Activated naive CD4-positive, alpha-beta T cell treated with anti-CD3 and anti-CD28 coated beads for 36 hours (primary cell): ENCODE data around the gene MBD5. TPM values are rescaled to one million over a fixed set of nuclear protein-coding genes. Genes with fewer than 3 reads are reported as not detected.

ENCODE experiments used
- CTCF ChIA-PET: fragments of 350-600 bp; sonication (Branson Sonifier 250); formaldehyde crosslinking; loops from one replicate; lab custom pipeline; 2021; ENCODE audit warnings: antibody characterized with exemption; lab: Charles Lee
- DNase-seq: peaks from one replicate; pipeline ENCODE4 v3.0.0-alpha.2; 2020
- H3K27ac Mint-ChIP-seq: one replicate; pipeline ENCODE4 v1.8.0; 2021; ENCODE audit warnings: mild to moderate bottlenecking, mixed read lengths
- H3K27me3 Mint-ChIP-seq: one replicate; pipeline ENCODE4 v1.8.0; 2021; ENCODE audit warnings: low read depth, mixed read lengths
- H3K36me3 Mint-ChIP-seq: one replicate; pipeline ENCODE4 v1.8.0; 2021; ENCODE audit warnings: low read depth, mixed read lengths
- H3K4me1 Mint-ChIP-seq: one replicate; pipeline ENCODE4 v1.8.0; 2021; ENCODE audit warnings: low read depth, mixed read lengths
- H3K4me3 Mint-ChIP-seq: one replicate; pipeline ENCODE4 v1.8.0; 2021; ENCODE audit warnings: mild to moderate bottlenecking, moderate library complexity, mixed read lengths
- H3K9me3 Mint-ChIP-seq: one replicate; pipeline ENCODE4 v1.8.0; 2021; ENCODE audit warnings: mixed read lengths
- intact Hi-C: fragments of 100-400 bp; cut with micrococcal nuclease; formaldehyde crosslinking; loops from one replicate; pipeline ENCODE4 v1.15.1; 2023
- total RNA-seq, 2 experiments: library from RNA; stranded (reverse); gene quantifications; one replicate each; pipeline ENCODE4 v1.2.3, GENCODE V29; 2021

The MBD5 gene
- total RNA-seq, 2 experiments from 2014 or later: 19.6 to 20.2 TPM

DNA sequence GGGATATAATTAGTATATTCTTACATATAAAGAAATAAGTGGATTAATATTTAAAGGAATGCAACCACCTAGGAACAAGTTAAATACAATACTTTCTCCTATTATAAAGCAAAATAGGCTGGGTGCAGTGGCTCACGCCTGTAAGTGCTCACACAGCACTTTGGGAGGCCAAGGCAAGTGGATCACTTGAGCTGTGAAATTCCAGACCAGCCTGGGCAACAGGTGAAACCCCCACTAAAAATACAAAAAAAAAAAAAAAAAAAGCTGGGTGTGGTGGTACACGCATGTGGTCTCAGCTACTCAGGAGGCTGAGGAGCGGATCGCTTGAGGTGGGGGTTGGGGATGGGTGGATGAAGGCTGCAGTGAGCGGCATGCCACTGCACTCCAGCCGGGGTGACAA lies 337.5 kb downstream of the MBD5 start:
- DNase-seq: no peak
- no peaks in the 10 kb centered on the region for H3K4me1 Mint-ChIP-seq
- H3K36me3 Mint-ChIP-seq: peaks cover 25% of the 10 kb centered on the region
- CTCF ChIA-PET: interaction anchor here (0.6 kb wide), 1 partner anchor 827 kb away, joined by 5 read pairs; no protein-coding TSS in a partner anchor
- H3K9me3 Mint-ChIP-seq: peaks cover 12% of the 10 kb centered on the region
- no peak overlapping the region for H3K4me3 Mint-ChIP-seq
- no peak overlapping the region for H3K27ac Mint-ChIP-seq
- H3K27me3 Mint-ChIP-seq: no peaks in the 10 kb centered on the region
- intact Hi-C loops: no loop called here

DNA sequence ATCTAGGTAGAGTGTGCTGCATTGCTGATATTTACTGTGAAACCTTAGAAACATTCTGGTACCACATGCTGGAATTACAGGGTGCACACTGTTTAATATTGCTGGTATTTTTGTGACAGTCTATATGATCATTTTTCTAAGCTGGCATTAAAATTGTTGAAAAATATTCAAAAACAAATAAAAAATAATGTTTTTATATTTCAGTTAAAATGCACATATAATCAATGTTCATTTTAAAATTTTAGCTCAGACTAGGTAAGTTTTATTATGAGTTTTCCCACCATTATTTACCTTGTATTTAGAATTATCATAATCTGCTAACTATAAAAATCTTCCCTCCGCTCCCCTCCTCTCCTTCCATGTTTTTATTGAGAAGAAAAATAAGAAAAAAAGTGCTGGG lies 339.8 kb downstream of the MBD5 start:
- Mint-ChIP-seq H3K27ac (no peak overlapping the region), H3K36me3 (peaks cover 12% of the 10 kb centered on the region), H3K27me3 (no peaks in the 10 kb centered on the region), H3K9me3 (peaks cover 6% of the 10 kb centered on the region), H3K4me3 (no peak overlapping the region), H3K4me1 (no peaks in the 10 kb centered on the region)
- CTCF ChIA-PET: no interaction called here
- intact Hi-C loops: no loop called here
- no peak for DNase-seq

GRCh38 chr2:148362144-148362796 lies 341.4 kb downstream of the MBD5 start:
- Mint-ChIP-seq H3K27me3 (no peaks in the 10 kb centered on the region), H3K9me3 (peaks cover 6% of the 10 kb centered on the region), H3K4me1 (no peaks in the 10 kb centered on the region), H3K4me3 (no peak overlapping the region), H3K36me3 (peaks cover 12% of the 10 kb centered on the region), H3K27ac (no peak overlapping the region)
- CTCF ChIA-PET: no interaction called here
- DNase-seq: no peak
- intact Hi-C loops: no loop called here

- Mint-ChIP-seq H3K36me3 (no peaks in the 10 kb centered on the region), H3K4me3 (no peak overlapping the region), H3K9me3 (no peaks in the 10 kb centered on the region), H3K27me3 (no peaks in the 10 kb centered on the region), H3K27ac (no peak overlapping the region), H3K4me1 (no peaks in the 10 kb centered on the region)
- CTCF ChIA-PET: no interaction called here
- no peak for DNase-seq
- intact Hi-C loops: no loop called here
Measured at GRCh38 chr2:148375214-148375613, 354.3 kb downstream of the MBD5 start.

- Mint-ChIP-seq H3K9me3 (no peaks in the 10 kb centered on the region), H3K4me1 (no peaks in the 10 kb centered on the region), H3K27me3 (no peaks in the 10 kb centered on the region), H3K4me3 (no peak overlapping the region), H3K27ac (no peak overlapping the region), H3K36me3 (peaks cover 8% of the 10 kb centered on the region)
- intact Hi-C loops: no loop called here
- DNase-seq: no peak
- CTCF ChIA-PET: no interaction called here
Measured at GRCh38 chr2:148391324-148391723, 370.4 kb downstream of the MBD5 start.

- Mint-ChIP-seq H3K36me3 (peaks cover 4% of the 10 kb centered on the region), H3K4me3 (no peak overlapping the region), H3K9me3 (no peaks in the 10 kb centered on the region), H3K27me3 (no peaks in the 10 kb centered on the region), H3K4me1 (no peaks in the 10 kb centered on the region), H3K27ac (no peak overlapping the region)
- intact Hi-C loops: no loop called here
- CTCF ChIA-PET: no interaction called here
- DNase-seq: no peak
Measured at GRCh38 chr2:148402786-148403185, 381.9 kb downstream of the MBD5 start.

- H3K4me3 Mint-ChIP-seq: no peak overlapping the region
- H3K4me1 Mint-ChIP-seq: no peaks in the 10 kb centered on the region
- peaks cover 26% of the 10 kb centered on the region for H3K9me3 Mint-ChIP-seq
- intact Hi-C loops: no loop called here
- H3K27me3 Mint-ChIP-seq: no peaks in the 10 kb centered on the region
- no peak for DNase-seq
- peaks cover 14% of the 10 kb centered on the region for H3K36me3 Mint-ChIP-seq
- no peak overlapping the region for H3K27ac Mint-ChIP-seq
- CTCF ChIA-PET: no interaction called here
Measured at GRCh38 chr2:148410899-148411298, 390.0 kb downstream of the MBD5 start.

- Mint-ChIP-seq H3K4me3 (no peak overlapping the region), H3K36me3 (peaks cover 10% of the 10 kb centered on the region), H3K27ac (no peak overlapping the region), H3K9me3 (peaks cover 28% of the 10 kb centered on the region), H3K27me3 (no peaks in the 10 kb centered on the region), H3K4me1 (no peaks in the 10 kb centered on the region)
- intact Hi-C loops: no loop called here
- no peak for DNase-seq
- CTCF ChIA-PET: interaction anchor here (0.6 kb wide), 1 partner anchor 622 kb away, joined by 3 read pairs; no protein-coding TSS in a partner anchor
Measured at GRCh38 chr2:148416248-148416647, 395.4 kb downstream of the MBD5 start.

GRCh38 chr2:148430101-148430500 lies 409.2 kb downstream of the MBD5 start:
- H3K36me3 Mint-ChIP-seq: peaks cover 1% of the 10 kb centered on the region
- H3K27ac Mint-ChIP-seq: no peak overlapping the region
- peaks cover 6% of the 10 kb centered on the region for H3K9me3 Mint-ChIP-seq
- intact Hi-C loops: no loop called here
- DNase-seq: no peak
- H3K4me1 Mint-ChIP-seq: no peaks in the 10 kb centered on the region
- CTCF ChIA-PET: no interaction called here
- H3K4me3 Mint-ChIP-seq: no peak overlapping the region
- no peaks in the 10 kb centered on the region for H3K27me3 Mint-ChIP-seq

- CTCF ChIA-PET: no interaction called here
- no peak overlapping the region for H3K27ac Mint-ChIP-seq
Measured at GRCh38 chr2:148447877-148448276, 427.0 kb downstream of the MBD5 start.

DNA sequence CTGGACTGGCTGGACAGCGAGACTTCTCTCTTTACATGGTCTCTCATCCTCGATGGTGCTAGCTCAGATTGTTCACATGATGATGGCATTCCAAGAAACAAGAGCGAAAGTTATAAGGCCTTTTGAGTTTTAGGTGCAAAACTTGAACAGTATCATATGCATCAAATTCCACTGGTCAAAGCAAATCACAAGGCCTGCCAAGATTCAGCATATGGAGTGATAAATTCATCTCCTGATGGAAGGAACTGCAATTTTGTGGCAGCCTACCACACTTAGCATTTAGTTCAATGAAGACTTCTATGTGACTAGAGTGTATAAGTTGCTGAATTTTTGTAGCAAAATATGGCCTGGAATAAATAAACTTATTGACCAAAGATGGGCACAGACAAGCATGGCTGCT lies 429.6 kb downstream of the MBD5 start:
- no peak for DNase-seq
- H3K4me3 Mint-ChIP-seq: no peak overlapping the region
- H3K36me3 Mint-ChIP-seq: no peaks in the 10 kb centered on the region
- H3K27me3 Mint-ChIP-seq: no peaks in the 10 kb centered on the region
- intact Hi-C loops: no loop called here
- H3K9me3 Mint-ChIP-seq: no peaks in the 10 kb centered on the region
- no peaks in the 10 kb centered on the region for H3K4me1 Mint-ChIP-seq
- CTCF ChIA-PET: interaction anchor here (0.5 to 0.9 kb wide), 3 partner anchors 10 to 563 kb away, joined by 3 to 5 read pairs (median 3); no protein-coding TSS in a partner anchor
- H3K27ac Mint-ChIP-seq: no peak overlapping the region

More at GRCh38 chr2:148447877-148448276, 427.0 kb downstream of the MBD5 start:
- DNase-seq: no peak
- Mint-ChIP-seq H3K4me3 (no peak overlapping the region), H3K9me3 (no peaks in the 10 kb centered on the region), H3K36me3 (no peaks in the 10 kb centered on the region), H3K27me3 (no peaks in the 10 kb centered on the region), H3K4me1 (no peaks in the 10 kb centered on the region)
- intact Hi-C loops: no loop called here

DNA sequence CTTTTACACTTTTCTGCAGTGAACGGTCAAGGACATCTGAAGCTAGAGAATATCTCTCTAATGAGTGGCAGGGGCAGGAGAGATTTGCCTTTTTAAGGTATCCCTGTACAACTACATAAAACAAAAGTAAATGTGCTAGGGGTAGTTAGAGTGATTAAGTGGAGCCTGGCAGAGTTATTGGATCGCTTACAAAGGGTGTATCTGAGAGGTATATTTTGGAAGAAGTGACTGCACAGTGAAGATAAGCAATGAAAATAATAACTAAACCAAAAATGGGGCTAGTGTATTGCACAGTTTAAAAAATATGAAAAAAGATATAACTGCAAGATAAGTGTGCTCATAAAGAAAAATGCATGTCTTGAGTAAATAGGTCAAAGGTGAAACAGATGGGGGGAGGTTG lies 430.2 kb downstream of the MBD5 start:
- H3K9me3 Mint-ChIP-seq: no peaks in the 10 kb centered on the region
- CTCF ChIA-PET: interaction anchor here (0.5 to 0.9 kb wide), 2 partner anchors 9 to 564 kb away, joined by 3 to 5 read pairs; no protein-coding TSS in a partner anchor

DNA sequence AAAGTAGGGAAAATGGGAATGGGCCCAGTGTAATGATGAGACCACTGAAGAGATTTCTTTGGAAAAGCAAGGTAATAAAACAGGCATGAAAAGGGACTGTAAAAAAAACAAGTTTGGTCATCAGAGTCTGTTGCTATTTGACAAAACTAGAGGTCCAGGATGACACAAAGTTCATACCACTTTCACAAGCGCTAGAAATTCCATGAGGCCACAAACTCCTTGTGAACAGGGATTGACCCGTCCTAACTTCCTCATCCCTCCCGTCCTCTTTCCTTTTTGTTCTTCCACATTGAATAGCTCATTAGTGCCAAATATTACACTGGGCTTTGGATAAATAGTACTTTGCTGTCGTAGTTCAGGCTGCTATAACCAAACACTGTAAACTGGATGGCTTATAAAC lies 434.9 kb downstream of the MBD5 start:
- no peaks in the 10 kb centered on the region for H3K9me3 Mint-ChIP-seq
- no peaks in the 10 kb centered on the region for H3K4me1 Mint-ChIP-seq
- H3K36me3 Mint-ChIP-seq: no peaks in the 10 kb centered on the region
- DNase-seq: no peak
- H3K4me3 Mint-ChIP-seq: no peak overlapping the region
- intact Hi-C loops: no loop called here
- H3K27ac Mint-ChIP-seq: no peak overlapping the region
- H3K27me3 Mint-ChIP-seq: no peaks in the 10 kb centered on the region
- CTCF ChIA-PET: interaction anchor here (0.6 kb wide), 1 partner anchor 21 kb away, joined by 3 read pairs; no protein-coding TSS in a partner anchor

More for the DNA sequence above, 430.2 kb downstream of the MBD5 start:
- Mint-ChIP-seq H3K27ac (no peak overlapping the region), H3K4me1 (no peaks in the 10 kb centered on the region), H3K27me3 (no peaks in the 10 kb centered on the region), H3K4me3 (no peak overlapping the region), H3K36me3 (no peaks in the 10 kb centered on the region)
- no peak for DNase-seq
- intact Hi-C loops: no loop called here
